Superior temporal gyrus (tissue), 1 donor: Measurements from ENCODE around the gene DNHD1.
A peak's percentile ranks its signal among the peaks of the same experiment; 100 is the strongest.

Source experiments
- DNase-seq: peaks from one replicate; pipeline ENCODE4 v3.0.0-alpha.2; 2016; ENCODE audit errors: extremely low spot score

DNHD1 gene

GRCh38 chr11:6587360-6587953, 90.4 kb downstream of the DNHD1 start:
- DNase-seq, result no peak

- DNase-seq, result no peak
Observed at GRCh38 chr11:6588018-6588417, 90.9 kb downstream of the DNHD1 start.

- no peak for DNase-seq
Observed at GRCh38 chr11:6594142-6594768, 97.2 kb downstream of the DNHD1 start.

- DNase-seq, result peak; percentile 78
Observed at GRCh38 chr11:6596239-6596877, 99.3 kb downstream of the DNHD1 start.

- DNase-seq, result no peak
Observed at GRCh38 chr11:6598555-6598954, 101.5 kb downstream of the DNHD1 start.

GRCh38 chr11:6599449-6599848, 102.4 kb downstream of the DNHD1 start:
- no peak for DNase-seq

GRCh38 chr11:6599881-6600390, 102.9 kb downstream of the DNHD1 start:
- no peak for DNase-seq

GRCh38 chr11:6601041-6601461, 104.0 kb downstream of the DNHD1 start:
- no peak for DNase-seq

- no peak for DNase-seq
Observed at GRCh38 chr11:6602096-6602940, 105.2 kb downstream of the DNHD1 start.

- peak; percentile 90 for DNase-seq
Observed at GRCh38 chr11:6603287-6604080, 106.4 kb downstream of the DNHD1 start, which contains the start of the genes ILK and RRP8. ILK (plus strand) TSS chr11:6603774; CDS start chr11:6604272, 498 bp downstream. RRP8 (minus strand) TSS chr11:6603616; CDS start chr11:6603502, 114 bp downstream.

GRCh38 chr11:6604081-6604626, 107.1 kb downstream of the DNHD1 start:
- peak; percentile 79 for DNase-seq

- DNase-seq, result no peak
Observed at GRCh38 chr11:6604790-6605189, 107.7 kb downstream of the DNHD1 start.

GRCh38 chr11:6606471-6607189, 109.5 kb downstream of the DNHD1 start:
- peak; percentile 77 for DNase-seq

GRCh38 chr11:6607190-6607795, 110.2 kb downstream of the DNHD1 start:
- no peak for DNase-seq

- no peak for DNase-seq
Observed at GRCh38 chr11:6608011-6608410, 110.9 kb downstream of the DNHD1 start.

GRCh38 chr11:6608726-6609501, 111.8 kb downstream of the DNHD1 start:
- DNase-seq, result no peak

GRCh38 chr11:6609502-6610015, 112.5 kb downstream of the DNHD1 start:
- no peak for DNase-seq

GRCh38 chr11:6610591-6610990, 113.5 kb downstream of the DNHD1 start:
- DNase-seq, result no peak
